LNCAP (cell line): ENCODE results near the gene TTLL5.

ENCODE experiments used
- CTCF ChIP-seq: fragments of 450-650 bp; IDR thresholded peaks from 2 replicates; pipeline ENCODE4 v1.5.1; 2017; ENCODE audit warnings: mild to moderate bottlenecking

TTLL5 gene

DNA sequence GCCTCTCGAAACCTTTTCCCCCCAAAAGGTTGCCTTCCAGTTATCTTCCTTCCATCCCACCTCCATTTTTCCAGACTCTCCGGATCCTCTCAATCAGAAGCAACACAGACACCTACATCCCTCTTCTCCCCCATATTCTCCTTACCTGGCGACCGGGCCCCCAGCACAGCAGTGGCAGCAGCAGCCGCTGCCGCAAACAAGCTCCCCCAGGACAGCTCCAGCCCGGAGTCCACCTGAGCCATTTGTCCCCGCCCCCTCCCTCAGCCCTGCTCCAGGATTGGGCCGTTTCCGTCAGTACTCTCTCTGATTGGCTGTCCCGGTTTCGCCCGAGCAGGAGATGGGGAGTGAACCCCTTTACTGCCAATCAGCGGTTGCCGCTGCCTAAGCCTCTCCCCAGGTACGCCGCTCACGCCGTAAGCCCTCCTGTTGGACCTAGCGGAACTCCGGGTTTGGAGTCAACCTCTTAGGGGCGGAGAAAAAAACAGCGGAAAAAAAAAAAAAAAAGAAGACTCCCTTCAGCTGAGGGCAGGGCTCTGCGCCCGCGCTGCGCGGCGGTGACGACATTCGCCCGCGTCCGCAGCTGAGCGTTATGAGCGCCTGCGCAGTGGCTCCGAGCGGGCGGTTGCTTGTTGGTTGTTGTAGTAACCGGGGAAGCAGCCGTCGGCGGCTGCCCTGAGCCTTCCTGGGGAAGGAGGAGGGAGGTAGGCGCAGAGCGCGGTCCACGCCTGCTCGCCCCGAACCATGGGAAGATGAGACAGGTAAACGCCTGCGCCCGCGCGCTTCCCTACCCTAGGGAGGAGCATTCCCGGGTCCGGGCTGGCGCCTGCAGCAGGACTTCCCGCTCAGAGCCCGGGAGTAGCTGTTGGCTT lies at the start of gene TTLL5, which contains the start of gene ERG28:
TTLL5 (plus strand) TSS at position 617 of the 869 bp plus-strand sequence. CDS start 1,904 bp downstream, outside the sequence.
ERG28 (minus strand) TSS at position 247 of the 869 bp plus-strand sequence. CDS start 3,374 bp downstream, outside the sequence.
- TF ChIP-seq CTCF: no peak

DNA sequence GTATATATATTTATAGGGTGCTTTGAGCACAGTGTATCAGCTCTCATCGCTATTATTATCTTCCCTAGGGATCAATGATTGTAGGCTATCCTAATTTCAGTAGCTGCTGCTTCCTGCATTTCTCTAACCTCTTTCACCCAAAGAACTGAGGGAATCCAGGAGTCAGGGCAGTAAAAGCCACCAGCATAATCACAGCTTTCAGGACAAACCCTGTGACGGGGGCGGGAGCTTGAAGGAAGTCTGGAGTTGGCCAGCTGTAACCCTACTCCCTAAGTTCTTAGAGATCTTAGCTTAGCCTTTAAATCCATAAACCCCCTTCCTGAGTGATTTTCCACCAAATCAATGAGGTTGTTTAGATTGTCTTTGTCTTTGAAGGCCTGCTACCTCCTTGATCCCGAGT lies 48.9 kb upstream of the TTLL5 start:
- no peak for TF ChIP-seq CTCF

- no peak for TF ChIP-seq CTCF
Observed at GRCh38 chr14:75614179-75614578, 46.9 kb upstream of the TTLL5 start.

DNA sequence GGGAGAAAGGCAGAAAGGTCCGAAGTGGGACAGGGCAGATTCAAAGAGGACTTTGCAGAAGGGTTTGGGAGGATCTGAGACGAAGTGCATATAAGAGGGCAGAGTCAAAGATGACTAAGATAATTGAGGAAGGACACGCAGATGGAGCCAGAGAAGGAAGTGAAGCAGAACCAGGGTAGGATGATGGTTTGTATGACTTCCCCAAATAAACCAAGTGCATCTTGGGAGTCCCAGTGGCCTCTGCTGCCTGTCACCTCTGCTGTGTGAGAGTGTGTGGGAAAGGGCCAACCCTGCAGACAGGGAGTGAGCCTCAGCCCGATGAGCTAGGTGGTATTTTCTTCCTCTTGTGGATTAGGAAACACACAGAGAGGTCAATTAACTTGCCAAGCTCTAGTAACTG lies 45.8 kb upstream of the TTLL5 start:
- no peak for TF ChIP-seq CTCF

- no peak for TF ChIP-seq CTCF
Observed at GRCh38 chr14:75619548-75619947, 41.5 kb upstream of the TTLL5 start.

DNA sequence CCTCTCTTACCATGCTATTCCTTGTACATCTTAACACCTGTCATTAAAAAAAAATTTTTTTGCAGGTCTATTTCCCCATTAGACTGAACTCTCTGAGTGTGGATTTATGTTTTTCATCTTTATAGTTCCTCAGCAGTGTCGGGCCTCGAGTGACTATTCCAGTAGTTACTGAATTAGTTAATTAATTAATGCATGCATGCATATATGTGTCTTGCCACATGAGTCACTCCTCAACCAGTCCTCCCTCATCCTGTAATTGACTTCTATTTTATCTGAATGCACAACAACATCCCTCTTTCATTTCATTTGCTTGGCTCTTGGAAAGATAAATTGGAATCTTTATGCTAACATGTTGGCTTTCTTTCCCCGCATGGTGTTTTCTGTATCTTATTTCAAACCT lies 36.0 kb upstream of the TTLL5 start:
- TF ChIP-seq CTCF: no peak

- no peak for TF ChIP-seq CTCF
Observed at GRCh38 chr14:75626396-75626795, 34.6 kb upstream of the TTLL5 start.
